Epithelial cell of esophagus (primary cell): ENCODE results near the gene PLCD3.

ENCODE experiments used
- DNase-seq: peaks from one replicate; pipeline ENCODE4 v3.0.0; 2010; ENCODE audit warnings: low read depth
- H3K4me3 ChIP-seq: 2 replicates; pipeline ENCODE4 v1.5.1; 2011; ENCODE audit warnings: mild to moderate bottlenecking, low read length, control low read depth
- CTCF ChIP-seq: IDR thresholded peaks from 2 replicates; pipeline ENCODE4 v1.5.1; 2011; ENCODE audit warnings: low read depth, mild to moderate bottlenecking, low read length, control low read depth, inconsistent platforms; ENCODE audit not compliant: insufficient read depth; ENCODE audit errors: missing control alignments

Gene PLCD3

GRCh38 chr17:45086391-45086790 is 45.9 kb downstream of the PLCD3 start:
- TF ChIP-seq CTCF: no peak
- no peak for DNase-seq
- no peak overlapping the region for H3K4me3 ChIP-seq

DNA sequence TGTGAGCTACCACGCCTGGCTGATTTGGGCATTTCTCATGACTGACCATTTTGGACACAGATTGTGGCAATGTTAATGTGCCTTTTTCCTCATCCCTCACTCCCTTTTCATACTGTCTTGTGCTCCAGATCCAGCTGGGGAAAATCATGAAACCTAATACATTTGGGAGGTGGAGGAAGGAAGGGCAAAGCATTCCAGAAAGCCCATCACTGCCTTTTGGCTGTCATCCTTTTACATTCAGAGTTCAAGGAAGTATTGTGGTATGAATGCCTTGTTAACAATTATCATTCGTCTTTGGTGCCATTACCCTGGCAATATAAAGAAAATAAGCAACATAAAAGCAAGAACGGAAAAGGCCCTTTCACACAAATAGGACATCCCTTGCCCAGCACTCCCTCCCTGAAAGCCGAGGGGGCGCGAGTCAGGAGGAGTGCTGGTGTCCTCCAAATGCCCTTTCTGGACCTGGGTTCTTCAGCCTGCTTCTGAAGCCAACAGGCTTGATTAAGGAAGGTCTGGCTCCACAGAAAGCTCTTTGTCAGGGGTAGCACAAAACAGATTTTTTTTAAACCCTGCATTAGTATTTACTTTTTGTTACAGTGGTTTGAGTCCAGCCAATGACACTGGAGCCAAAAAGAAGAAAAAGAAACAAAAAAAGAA is 51.1 kb downstream of the PLCD3 start:
- no peak for TF ChIP-seq CTCF
- DNase-seq: no peak
- no peak overlapping the region for H3K4me3 ChIP-seq

GRCh38 chr17:45077643-45078042 is 54.7 kb downstream of the PLCD3 start:
- DNase-seq: no peak
- no peak overlapping the region for H3K4me3 ChIP-seq
- TF ChIP-seq CTCF: no peak

GRCh38 chr17:45073414-45074070 is 58.8 kb downstream of the PLCD3 start:
- TF ChIP-seq CTCF: no peak
- H3K4me3 ChIP-seq: no peak overlapping the region
- peak; percentile 30 for DNase-seq

DNA sequence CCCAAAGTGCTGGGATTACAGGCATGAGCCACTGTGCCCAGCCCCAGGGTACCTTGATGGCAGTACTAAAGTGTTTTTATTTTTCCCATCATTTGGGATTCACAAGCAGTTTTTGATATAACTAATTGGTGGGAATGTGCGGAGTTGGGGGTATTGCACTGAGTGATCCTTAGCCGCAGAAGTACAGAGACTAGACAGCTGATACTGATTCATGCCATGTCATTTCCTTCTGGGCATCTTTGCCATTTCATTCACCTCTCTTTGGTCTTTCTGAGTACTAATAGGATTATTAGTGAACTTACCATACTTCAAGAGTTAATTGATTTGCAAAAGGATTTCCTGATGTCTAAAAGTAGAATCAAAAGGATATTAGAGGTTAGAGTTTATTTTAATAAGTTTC is 61.5 kb downstream of the PLCD3 start:
- TF ChIP-seq CTCF: no peak
- peak; percentile 39 for DNase-seq
- no peak overlapping the region for H3K4me3 ChIP-seq

DNA sequence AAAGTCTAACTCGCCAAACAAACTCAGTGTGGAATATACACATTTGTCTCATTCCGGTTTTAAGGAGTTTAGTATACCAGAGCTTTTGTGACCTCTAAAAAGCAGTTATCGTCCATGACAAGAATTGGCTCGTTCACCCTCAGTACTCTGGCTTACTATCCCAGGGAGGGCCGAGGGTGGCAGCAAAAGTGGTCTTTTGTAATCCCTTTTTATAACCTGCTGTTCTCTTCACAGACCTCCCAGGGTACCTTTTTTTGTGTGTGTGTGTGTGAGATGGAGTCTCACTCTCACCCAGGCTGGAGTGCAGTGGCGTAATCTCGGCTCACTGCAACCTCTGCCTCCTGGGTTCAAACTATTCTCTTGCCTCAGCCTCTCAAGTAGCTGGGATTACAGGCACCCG is 62.3 kb downstream of the PLCD3 start:
- TF ChIP-seq CTCF: no peak
- no peak for DNase-seq
- H3K4me3 ChIP-seq: no peak overlapping the region

DNA sequence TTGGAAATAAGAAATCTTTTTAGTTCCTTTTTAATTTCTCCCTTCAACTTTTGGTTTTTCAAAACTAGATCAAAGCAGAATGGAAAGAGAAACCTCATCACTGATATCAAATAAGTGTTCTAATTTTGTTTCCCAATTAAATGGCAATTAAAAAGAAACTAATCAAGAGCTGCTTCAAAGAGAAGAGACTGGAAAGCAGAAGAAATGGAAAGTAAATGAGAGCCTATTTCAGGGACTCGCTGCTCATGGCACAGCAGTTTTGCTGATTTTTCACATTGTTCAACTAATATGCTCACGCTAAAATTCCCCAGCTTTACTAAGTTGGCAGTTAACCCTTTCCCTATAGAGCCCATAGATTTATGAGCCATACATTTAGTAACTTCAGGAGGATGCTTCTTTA is 64.7 kb downstream of the PLCD3 start:
- TF ChIP-seq CTCF: no peak
- H3K4me3 ChIP-seq: no peak overlapping the region
- no peak for DNase-seq
